Ectodermal cell (in vitro differentiated cells): ENCODE data around the gene STOM.

Source experiments
- H3K27ac ChIP-seq: 2 replicates; pipeline ENCODE4 v1.7.0; 2013; ENCODE audit warnings: mild to moderate bottlenecking, low read depth, low read length; ENCODE audit not compliant: insufficient read depth, poor library complexity, severe bottlenecking
- H3K27me3 ChIP-seq: 2 replicates; pipeline ENCODE4 v1.7.0; 2013; ENCODE audit warnings: mild to moderate bottlenecking, low read length; ENCODE audit not compliant: insufficient read depth, control insufficient read depth, poor library complexity, severe bottlenecking
- H3K36me3 ChIP-seq: one replicate; pipeline ENCODE4 v1.7.0; 2013; ENCODE audit warnings: low read length; ENCODE audit not compliant: control insufficient read depth, insufficient read depth
- H3K4me1 ChIP-seq: one replicate; pipeline ENCODE4 v1.7.0; 2013; ENCODE audit warnings: low read length; ENCODE audit not compliant: control insufficient read depth, insufficient read depth
- H3K4me3 ChIP-seq: 2 replicates; pipeline ENCODE4 v1.7.0; 2013; ENCODE audit warnings: low read depth, low read length, control low read depth; ENCODE audit not compliant: insufficient read depth
- H3K9me3 ChIP-seq: 2 replicates; pipeline ENCODE4 v1.7.0; 2013; ENCODE audit warnings: mild to moderate bottlenecking, low read length, moderate library complexity; ENCODE audit not compliant: control insufficient read depth
- WGBS, 2 experiments: methylation state at CpG; one replicate each; pipeline ENCODE4 v1.1.7; 2013; ENCODE audit warnings: missing lambda C conversion rate in 2 of 2; 5-methylcytosine and 5-hydroxymethylcytosine counted together

Gene STOM

DNA sequence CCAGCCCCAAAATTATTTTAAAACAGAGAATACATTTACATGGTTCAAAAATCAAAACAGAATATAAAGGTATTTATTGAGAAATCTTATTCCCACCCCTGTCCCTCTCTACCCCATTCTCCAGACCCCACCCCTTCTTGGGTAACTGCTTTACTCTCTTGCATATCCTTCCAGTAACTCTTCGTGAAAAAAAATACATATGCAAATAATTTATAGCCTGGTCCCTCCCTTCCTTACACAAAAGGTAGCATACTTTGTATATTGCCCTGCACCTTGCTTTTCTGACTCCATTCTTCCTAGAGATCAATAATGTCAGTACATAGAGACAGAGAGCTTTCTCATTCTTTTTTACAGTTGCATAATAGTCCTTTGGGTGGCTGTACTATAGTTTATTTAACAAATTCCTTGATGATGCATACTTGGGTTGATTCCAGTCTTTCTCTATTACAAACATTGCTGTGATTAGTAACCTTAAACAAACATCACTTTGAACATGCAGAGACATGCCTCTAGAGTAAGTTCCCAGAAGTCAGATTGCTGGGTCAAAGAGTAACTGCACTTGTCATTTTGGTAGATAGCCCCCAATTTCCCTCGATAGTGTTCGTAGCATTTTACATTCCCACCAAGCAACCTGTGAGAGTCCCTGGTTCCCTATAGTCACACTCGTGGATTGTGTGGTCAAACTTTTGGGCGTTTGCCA is 47.9 kb downstream of the STOM start:
- WGBS, 2 experiments, result 97 to 98% methylated on average over 3 to 4 of the region's 5 CpGs
- no peaks in the 10 kb centered on the region for H3K9me3 ChIP-seq
- peaks cover 6% of the 10 kb centered on the region for H3K36me3 ChIP-seq
- peaks cover 9% of the 10 kb centered on the region for H3K4me1 ChIP-seq
- H3K27me3 ChIP-seq, result no peaks in the 10 kb centered on the region
- H3K4me3 ChIP-seq, result no peak overlapping the region
- H3K27ac ChIP-seq, result no peak overlapping the region

- no peaks in the 10 kb centered on the region for H3K27me3 ChIP-seq
- peaks cover 5% of the 10 kb centered on the region for H3K4me1 ChIP-seq
- 94 to 96% methylated on average over 10 of the region's 10 CpGs for whole genome bisulfite sequencing, 2 experiments
- H3K4me3 ChIP-seq, result no peak overlapping the region
- no peak overlapping the region for H3K27ac ChIP-seq
- peaks cover 6% of the 10 kb centered on the region for H3K36me3 ChIP-seq
- H3K9me3 ChIP-seq, result no peaks in the 10 kb centered on the region
Measured at GRCh38 chr9:121321016-121321503, 49.0 kb downstream of the STOM start.

GRCh38 chr9:121319383-121319780 is 50.7 kb downstream of the STOM start:
- Histone ChIP-seq H3K9me3 (no peaks in the 10 kb centered on the region), H3K4me1 (no peaks in the 10 kb centered on the region), H3K36me3 (peaks cover 6% of the 10 kb centered on the region), H3K4me3 (no peak overlapping the region), H3K27ac (no peak overlapping the region), H3K27me3 (no peaks in the 10 kb centered on the region)
- 91 to 96% methylated on average over 5 of the region's 5 CpGs for WGBS, 2 experiments

DNA sequence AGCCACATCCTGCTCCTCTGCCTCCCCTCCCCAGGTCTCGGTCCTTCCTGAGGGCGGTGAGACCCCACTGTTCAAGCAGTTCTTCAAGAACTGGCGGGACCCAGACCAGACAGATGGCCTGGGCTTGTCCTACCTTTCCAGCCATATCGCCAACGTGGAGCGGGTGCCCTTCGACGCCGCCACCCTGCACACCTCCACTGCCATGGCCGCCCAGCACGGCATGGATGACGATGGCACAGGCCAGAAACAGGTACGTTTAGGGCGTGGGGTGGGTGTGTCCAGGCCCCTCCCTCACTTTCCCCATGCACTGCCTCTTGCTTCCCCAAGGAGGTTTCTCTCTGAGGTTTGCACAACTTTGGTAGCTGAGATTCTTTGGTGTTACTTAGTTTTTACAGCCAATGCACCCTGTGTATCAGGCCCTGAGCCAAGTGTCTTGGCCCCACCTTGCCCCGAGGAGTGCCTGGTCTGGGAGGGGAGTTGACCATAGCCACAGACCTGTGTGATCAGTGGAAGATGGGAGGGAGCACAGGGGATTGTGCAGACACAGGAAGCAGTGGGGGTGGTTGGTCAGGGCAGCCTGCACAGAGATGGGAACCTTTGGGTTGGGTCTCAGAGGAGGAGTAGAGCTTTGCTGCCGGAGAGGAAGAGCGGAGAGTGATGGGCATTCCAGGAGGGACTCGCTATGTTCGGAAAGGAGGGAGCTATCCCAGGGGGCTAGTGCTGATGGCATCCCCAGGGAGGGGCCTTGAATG is 51.2 kb downstream of the STOM start:
- Histone ChIP-seq H3K27ac (no peak overlapping the region), H3K36me3 (peaks cover 6% of the 10 kb centered on the region), H3K9me3 (no peaks in the 10 kb centered on the region), H3K27me3 (no peaks in the 10 kb centered on the region), H3K4me3 (no peak overlapping the region), H3K4me1 (no peaks in the 10 kb centered on the region)
- 95 to 96% methylated on average over 19 of the region's 19 CpGs for WGBS, 2 experiments

DNA sequence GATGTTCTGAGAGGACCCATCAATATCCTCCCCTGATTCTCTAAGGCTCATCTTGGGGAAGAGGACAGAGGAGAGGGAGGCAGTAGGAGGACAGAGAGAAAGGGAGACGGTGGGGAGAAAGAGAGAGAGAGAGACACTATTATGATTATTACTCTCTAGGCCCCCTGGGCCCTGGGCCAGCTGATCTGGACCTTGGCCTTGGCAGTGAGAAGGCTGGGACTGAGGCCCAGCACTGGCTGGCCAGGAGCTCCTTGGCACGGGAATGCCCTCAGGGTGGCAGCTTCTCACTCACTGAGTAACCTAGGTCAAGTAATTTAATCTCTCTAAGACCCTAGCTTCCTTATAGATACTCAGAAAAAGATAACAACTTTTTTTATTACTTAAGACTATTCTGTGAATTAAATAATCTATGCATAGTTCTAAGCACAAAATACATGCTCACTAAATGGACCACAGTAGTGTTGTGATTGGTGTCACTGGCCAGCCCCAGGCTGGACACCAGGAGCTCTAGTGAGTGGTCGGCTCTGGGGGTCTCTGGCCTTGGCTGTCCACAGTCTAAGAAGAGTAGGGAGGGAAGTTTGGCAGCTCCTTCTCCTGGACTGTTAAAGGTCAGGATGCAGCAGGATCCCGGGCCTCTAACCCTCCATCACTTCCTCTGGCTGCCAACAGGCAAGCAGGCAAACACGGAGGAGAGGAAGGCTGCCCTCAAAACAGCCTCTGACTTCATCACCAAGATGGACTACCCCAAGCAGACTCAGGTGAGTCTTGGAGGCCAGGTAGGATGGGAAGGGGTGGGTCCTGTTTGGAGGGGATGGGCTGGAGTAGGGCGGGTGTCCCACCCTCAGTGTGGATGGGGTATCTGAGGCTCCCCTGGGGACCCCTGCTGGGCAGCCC is 52.1 kb downstream of the STOM start:
- Histone ChIP-seq H3K4me3 (no peak overlapping the region), H3K36me3 (peaks cover 4% of the 10 kb centered on the region), H3K27me3 (no peaks in the 10 kb centered on the region), H3K27ac (no peak overlapping the region), H3K9me3 (no peaks in the 10 kb centered on the region), H3K4me1 (no peaks in the 10 kb centered on the region)
- 85 to 94% methylated on average over 5 to 6 of the region's 6 CpGs for WGBS, 2 experiments

GRCh38 chr9:121316852-121317373 is 53.1 kb downstream of the STOM start:
- no peak overlapping the region for H3K27ac ChIP-seq
- no peaks in the 10 kb centered on the region for H3K9me3 ChIP-seq
- 92 to 96% methylated on average over 11 of the region's 11 CpGs for WGBS, 2 experiments
- H3K27me3 ChIP-seq, result no peaks in the 10 kb centered on the region
- H3K4me1 ChIP-seq, result no peaks in the 10 kb centered on the region
- no peak overlapping the region for H3K4me3 ChIP-seq
- peaks cover 3% of the 10 kb centered on the region for H3K36me3 ChIP-seq

GRCh38 chr9:121316378-121316777 is 53.7 kb downstream of the STOM start:
- Histone ChIP-seq H3K27me3 (no peaks in the 10 kb centered on the region), H3K4me1 (no peaks in the 10 kb centered on the region), H3K9me3 (no peaks in the 10 kb centered on the region), H3K27ac (no peak overlapping the region), H3K4me3 (no peak overlapping the region), H3K36me3 (peaks cover 3% of the 10 kb centered on the region)
- WGBS, 2 experiments, result 90 to 97% methylated on average over 3 to 6 of the region's 6 CpGs

DNA sequence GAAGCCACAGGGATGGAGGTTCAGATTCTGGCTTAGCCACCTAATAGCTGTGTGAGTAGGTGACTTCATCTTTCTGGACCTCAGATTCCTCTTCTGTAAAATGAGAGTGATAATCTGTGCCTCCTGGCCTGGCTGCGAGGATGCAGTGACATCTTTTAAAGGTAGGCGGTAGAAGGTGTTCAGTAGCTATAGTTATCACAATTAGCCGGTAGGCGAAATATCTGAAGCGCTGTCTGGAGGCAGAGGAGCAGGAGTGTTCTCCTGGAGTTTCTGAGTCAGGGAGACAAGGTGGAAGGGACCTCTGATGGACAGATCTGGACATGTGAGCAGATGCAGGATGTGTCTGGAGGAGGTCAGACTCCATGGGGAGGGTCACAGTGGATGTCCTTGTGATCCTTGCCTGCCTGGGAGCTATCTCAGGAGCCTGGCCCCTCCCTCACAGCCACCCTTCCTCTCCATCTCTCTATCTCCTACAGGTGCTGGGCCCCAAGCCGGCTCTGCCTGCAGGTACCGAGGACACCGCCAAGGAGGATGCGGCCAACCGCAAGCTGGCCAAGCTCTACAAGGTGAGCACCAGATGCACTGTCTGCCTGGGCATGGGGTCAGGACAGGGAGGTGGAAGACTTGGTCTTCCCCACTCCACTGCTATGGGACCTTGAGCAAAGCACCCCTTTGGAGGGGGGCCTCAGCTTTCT is 56.4 kb downstream of the STOM start:
- Histone ChIP-seq H3K27ac (no peak overlapping the region), H3K4me3 (no peak overlapping the region), H3K27me3 (no peaks in the 10 kb centered on the region), H3K9me3 (no peaks in the 10 kb centered on the region), H3K36me3 (peaks cover 8% of the 10 kb centered on the region), H3K4me1 (no peaks in the 10 kb centered on the region)
- WGBS, 2 experiments, result 96 to 97% methylated on average over 10 of the region's 10 CpGs

DNA sequence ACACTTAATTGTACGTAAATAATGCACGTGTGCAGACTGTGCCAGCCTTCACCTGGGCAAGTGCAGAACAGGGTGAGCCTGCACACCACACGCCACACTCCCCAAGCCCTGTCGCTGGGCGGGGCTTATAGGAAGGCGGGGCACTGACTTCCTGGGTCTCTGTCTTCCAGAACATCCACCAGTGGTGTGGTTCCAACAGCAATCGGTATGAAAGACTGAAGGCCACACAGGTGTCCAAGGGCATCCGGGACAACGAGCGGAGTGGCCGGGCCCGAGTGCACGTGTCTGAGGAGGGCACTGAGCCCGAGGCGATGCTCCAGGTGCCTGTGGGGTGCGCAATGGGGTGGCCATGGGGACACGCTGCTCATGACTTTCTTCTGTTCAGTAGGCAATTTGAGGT is 57.9 kb downstream of the STOM start:
- Histone ChIP-seq H3K9me3 (no peaks in the 10 kb centered on the region), H3K27me3 (no peaks in the 10 kb centered on the region), H3K4me3 (no peak overlapping the region), H3K4me1 (no peaks in the 10 kb centered on the region), H3K36me3 (peaks cover 5% of the 10 kb centered on the region), H3K27ac (no peak overlapping the region)
- 95% methylated on average over 17 of the region's 17 CpGs for WGBS, 2 experiments
